H1 (cell line): ENCODE measurements around the gene REM2.

Source experiments
- CTCF ChIP-seq, 3 experiments: IDR thresholded peaks; 1 replicate in 2 of 3; 2 replicates in 1 of 3; pipeline versions ENCODE4 v1.5.1 to v1.6.1; 2011; ENCODE audit warnings: low read length in 3 of 3, mild to moderate bottlenecking in 3 of 3, inconsistent platforms in 2 of 3, low read depth in 1 of 3, moderate library complexity in 1 of 3; ENCODE audit not compliant: insufficient read depth in 1 of 3; ENCODE audit errors: control extremely low read depth in 1 of 3
- TF ChIP-seq, protein P1 (sequence below): IDR thresholded peaks from 2 replicates; pipeline ENCODE4 v1.6.1; 2012; ENCODE audit warnings: low read length, inconsistent platforms
- TF ChIP-seq, protein P2 (sequence below): IDR thresholded peaks from 2 replicates; pipeline ENCODE4 v1.6.1; 2011; ENCODE audit warnings: low read length, improper control_type of control experiment

DNA sequence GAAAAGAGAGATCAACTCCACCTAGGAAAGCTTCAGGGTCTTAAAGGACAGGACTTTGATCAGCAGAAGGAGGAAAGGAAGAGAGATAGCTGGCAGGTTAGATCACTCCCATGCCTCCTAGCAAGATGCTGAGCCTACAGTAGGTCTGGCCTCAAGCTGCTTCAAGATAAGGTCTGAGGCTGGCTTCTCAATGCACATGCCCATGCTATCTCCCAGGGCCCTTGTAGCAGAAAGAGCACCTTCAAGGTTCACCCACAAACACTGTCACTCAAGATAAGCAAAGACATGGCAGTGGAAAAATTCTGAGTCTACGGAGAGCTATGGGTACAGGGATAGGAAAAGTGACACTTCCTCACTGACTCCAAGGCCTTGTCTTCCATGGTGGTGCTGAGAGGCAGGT lies 14.3 kb downstream of the REM2 start:
- TF ChIP-seq CTCF (IDR thresholded peaks at IDR 0.05; ENCODE audit: control extremely low read depth in 1 of 3, insufficient read depth in 1 of 3, low read depth in 1 of 3, low read length in 3 of 3), result no peak
- TF ChIP-seq, protein P1, sequence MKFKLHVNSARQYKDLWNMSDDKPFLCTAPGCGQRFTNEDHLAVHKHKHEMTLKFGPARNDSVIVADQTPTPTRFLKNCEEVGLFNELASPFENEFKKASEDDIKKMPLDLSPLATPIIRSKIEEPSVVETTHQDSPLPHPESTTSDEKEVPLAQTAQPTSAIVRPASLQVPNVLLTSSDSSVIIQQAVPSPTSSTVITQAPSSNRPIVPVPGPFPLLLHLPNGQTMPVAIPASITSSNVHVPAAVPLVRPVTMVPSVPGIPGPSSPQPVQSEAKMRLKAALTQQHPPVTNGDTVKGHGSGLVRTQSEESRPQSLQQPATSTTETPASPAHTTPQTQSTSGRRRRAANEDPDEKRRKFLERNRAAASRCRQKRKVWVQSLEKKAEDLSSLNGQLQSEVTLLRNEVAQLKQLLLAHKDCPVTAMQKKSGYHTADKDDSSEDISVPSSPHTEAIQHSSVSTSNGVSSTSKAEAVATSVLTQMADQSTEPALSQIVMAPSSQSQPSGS, result no peak
- TF ChIP-seq, protein P2, sequence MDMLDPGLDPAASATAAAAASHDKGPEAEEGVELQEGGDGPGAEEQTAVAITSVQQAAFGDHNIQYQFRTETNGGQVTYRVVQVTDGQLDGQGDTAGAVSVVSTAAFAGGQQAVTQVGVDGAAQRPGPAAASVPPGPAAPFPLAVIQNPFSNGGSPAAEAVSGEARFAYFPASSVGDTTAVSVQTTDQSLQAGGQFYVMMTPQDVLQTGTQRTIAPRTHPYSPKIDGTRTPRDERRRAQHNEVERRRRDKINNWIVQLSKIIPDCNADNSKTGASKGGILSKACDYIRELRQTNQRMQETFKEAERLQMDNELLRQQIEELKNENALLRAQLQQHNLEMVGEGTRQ, result no peak
